SU-DHL-6 (cell line): ENCODE measurements around the gene EFCAB13.

Source experiments
- H2AFZ ChIP-seq: fragments of 200-600 bp; sonication (generic); 2 replicates; pipeline ENCODE4 v1.6.1; 2014; ENCODE audit warnings: low read depth, mild to moderate bottlenecking, moderate library complexity, mixed read lengths, antibody characterized with exemption, low read length; ENCODE audit not compliant: severe bottlenecking
- H3F3A ChIP-seq: fragments of 200-600 bp; shearing (Covaris generic); 2 replicates; pipeline ENCODE4 v1.6.0; 2016; ENCODE audit warnings: antibody characterized with exemption, mild to moderate bottlenecking; ENCODE audit not compliant: insufficient read depth
- H3K27ac ChIP-seq: fragments of 200-600 bp; sonication (generic); 2 replicates; pipeline ENCODE4 v1.5.1; 2016; ENCODE audit warnings: low read depth, mild to moderate bottlenecking, low read length, moderate library complexity, mixed read lengths
- H3K27me3 ChIP-seq: fragments of 200-600 bp; sonication (generic), shearing (Covaris generic); 2 replicates; pipeline ENCODE4 v1.6.0; 2014; ENCODE audit warnings: mild to moderate bottlenecking, low read length
- H3K36me3 ChIP-seq: fragments of 200-600 bp; sonication (generic); 2 replicates; pipeline ENCODE4 v1.6.1; 2014; ENCODE audit warnings: mild to moderate bottlenecking, low read length, mixed read lengths
- H3K4me2 ChIP-seq: fragments of 300-600, 200-600 bp; shearing (Covaris generic), sonication (generic); 2 replicates; pipeline ENCODE4 v1.6.0; 2014; ENCODE audit warnings: low read length, low read depth, mild to moderate bottlenecking; ENCODE audit not compliant: poor library complexity, severe bottlenecking
- H3K4me3 ChIP-seq: fragments of 200-600 bp; sonication (generic); 2 replicates; pipeline ENCODE4 v1.5.1; 2014; ENCODE audit warnings: antibody characterized with exemption, low read length, mild to moderate bottlenecking, mixed read lengths; ENCODE audit not compliant: insufficient read depth, poor library complexity, severe bottlenecking
- H3K79me2 ChIP-seq: fragments of 200-600 bp; sonication (generic); 2 replicates; pipeline ENCODE4 v1.6.1; 2014; ENCODE audit warnings: mild to moderate bottlenecking, low read length, moderate library complexity; ENCODE audit not compliant: insufficient read depth
- H3K9ac ChIP-seq: fragments of 200-600 bp; sonication (generic); 2 replicates; pipeline ENCODE4 v1.7.0; 2014; ENCODE audit warnings: mild to moderate bottlenecking, low read length
- H3K9me2 ChIP-seq: fragments of 200-600 bp; sonication (generic); replicated peaks from 2 replicates; pipeline ENCODE4 v1.6.1; 2014; ENCODE audit warnings: low read length; ENCODE audit not compliant: insufficient read depth
- H3K9me3 ChIP-seq: fragments of 200-600 bp; sonication (generic); 2 replicates; pipeline ENCODE4 v1.6.1; 2014; ENCODE audit warnings: low read length, mixed read lengths; ENCODE audit not compliant: insufficient read depth
- H4K20me1 ChIP-seq: fragments of 200-600 bp; sonication (generic); 2 replicates; pipeline ENCODE4 v1.6.1; 2014; ENCODE audit warnings: low read depth, mild to moderate bottlenecking, antibody characterized with exemption, low read length, moderate library complexity, mixed read lengths
- EZH2phosphoT487 ChIP-seq: fragments of 200-600 bp; sonication (generic), shearing (Covaris generic); conservative IDR thresholded peaks from 2 replicates; pipeline ENCODE4 v1.6.1; 2018; ENCODE audit warnings: mild to moderate bottlenecking, antibody characterized with exemption, low read length, moderate library complexity, mixed read lengths
- TF ChIP-seq, protein P1 (sequence below): fragments of 200-600 bp; sonication (generic); IDR thresholded peaks from one replicate; pipeline ENCODE4 v1.5.1; 2017; ENCODE audit warnings: antibody characterized with exemption, mild to moderate bottlenecking, low read length, moderate library complexity; ENCODE audit not compliant: insufficient read depth, poor library complexity, severe bottlenecking

EFCAB13 gene

DNA sequence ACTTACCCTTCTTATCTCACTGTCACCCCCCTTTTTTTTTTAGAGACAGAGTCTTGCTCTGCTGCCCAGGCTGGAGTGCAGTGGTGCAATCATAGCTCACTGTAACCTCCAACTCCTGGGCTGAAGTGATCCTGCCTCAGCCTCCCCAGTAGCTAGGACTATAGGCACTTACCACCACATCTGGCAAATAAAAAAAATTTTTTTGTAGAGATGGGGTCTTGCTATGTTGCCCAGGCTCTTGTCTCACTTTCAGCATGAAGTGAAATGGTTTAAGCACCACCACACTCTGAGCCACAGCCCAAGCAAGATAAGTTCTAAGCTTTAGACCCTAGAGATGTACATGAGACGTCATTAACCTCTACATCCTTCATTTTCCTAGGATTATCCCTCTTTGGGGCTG, 34.5 kb upstream of the EFCAB13 start:
- no peak for TF ChIP-seq EZH2phosphoT487
- TF ChIP-seq, protein P1, sequence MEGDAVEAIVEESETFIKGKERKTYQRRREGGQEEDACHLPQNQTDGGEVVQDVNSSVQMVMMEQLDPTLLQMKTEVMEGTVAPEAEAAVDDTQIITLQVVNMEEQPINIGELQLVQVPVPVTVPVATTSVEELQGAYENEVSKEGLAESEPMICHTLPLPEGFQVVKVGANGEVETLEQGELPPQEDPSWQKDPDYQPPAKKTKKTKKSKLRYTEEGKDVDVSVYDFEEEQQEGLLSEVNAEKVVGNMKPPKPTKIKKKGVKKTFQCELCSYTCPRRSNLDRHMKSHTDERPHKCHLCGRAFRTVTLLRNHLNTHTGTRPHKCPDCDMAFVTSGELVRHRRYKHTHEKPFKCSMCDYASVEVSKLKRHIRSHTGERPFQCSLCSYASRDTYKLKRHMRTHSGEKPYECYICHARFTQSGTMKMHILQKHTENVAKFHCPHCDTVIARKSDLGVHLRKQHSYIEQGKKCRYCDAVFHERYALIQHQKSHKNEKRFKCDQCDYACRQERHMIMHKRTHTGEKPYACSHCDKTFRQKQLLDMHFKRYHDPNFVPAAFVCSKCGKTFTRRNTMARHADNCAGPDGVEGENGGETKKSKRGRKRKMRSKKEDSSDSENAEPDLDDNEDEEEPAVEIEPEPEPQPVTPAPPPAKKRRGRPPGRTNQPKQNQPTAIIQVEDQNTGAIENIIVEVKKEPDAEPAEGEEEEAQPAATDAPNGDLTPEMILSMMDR, result no peak
- no peaks in the 10 kb centered on the region for H4K20me1 ChIP-seq
- no peaks in the 10 kb centered on the region for H3K9me3 ChIP-seq
- no peaks in the 10 kb centered on the region for H3K27me3 ChIP-seq
- H3K9ac ChIP-seq, result no peak overlapping the region
- no peaks in the 10 kb centered on the region for H3K36me3 ChIP-seq
- H3K79me2 ChIP-seq, result no peaks in the 10 kb centered on the region
- no peak overlapping the region for H3K4me2 ChIP-seq
- H3K4me3 ChIP-seq, result no peak overlapping the region
- no peaks in the 10 kb centered on the region for H3F3A ChIP-seq
- no peak overlapping the region for H3K27ac ChIP-seq
- no peak overlapping the region for H2AFZ ChIP-seq
- no peaks in the 10 kb centered on the region for H3K9me2 ChIP-seq

DNA sequence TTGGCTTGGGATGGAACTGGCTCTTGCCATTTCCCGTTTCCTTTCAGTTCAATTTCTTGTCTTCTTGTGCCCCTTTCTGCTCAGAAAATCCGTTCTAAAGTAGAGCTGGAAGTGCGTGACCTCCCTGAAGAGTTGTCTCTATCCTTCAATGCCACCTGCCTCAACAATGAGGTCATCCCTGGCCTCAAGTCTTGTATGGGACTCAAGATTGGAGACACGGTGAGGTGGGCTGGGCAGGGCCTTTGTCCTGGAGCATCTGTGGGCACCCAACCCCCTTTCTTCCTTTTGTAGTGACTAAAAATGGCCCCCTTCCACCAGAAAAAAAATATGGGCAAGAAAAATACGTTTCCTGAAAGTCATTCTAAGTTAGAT, 32.9 kb upstream of the EFCAB13 start:
- H3K4me3 ChIP-seq, result no peak overlapping the region
- TF ChIP-seq, protein P1, result no peak
- TF ChIP-seq EZH2phosphoT487, result no peak
- no peak overlapping the region for H3K27ac ChIP-seq
- no peaks in the 10 kb centered on the region for H3K27me3 ChIP-seq
- no peaks in the 10 kb centered on the region for H3F3A ChIP-seq
- no peak overlapping the region for H3K4me2 ChIP-seq
- H3K36me3 ChIP-seq, result no peaks in the 10 kb centered on the region
- H3K79me2 ChIP-seq, result no peaks in the 10 kb centered on the region
- no peak overlapping the region for H2AFZ ChIP-seq
- H3K9ac ChIP-seq, result no peak overlapping the region
- H3K9me3 ChIP-seq, result no peaks in the 10 kb centered on the region
- H3K9me2 ChIP-seq, result no peaks in the 10 kb centered on the region
- H4K20me1 ChIP-seq, result no peaks in the 10 kb centered on the region

DNA sequence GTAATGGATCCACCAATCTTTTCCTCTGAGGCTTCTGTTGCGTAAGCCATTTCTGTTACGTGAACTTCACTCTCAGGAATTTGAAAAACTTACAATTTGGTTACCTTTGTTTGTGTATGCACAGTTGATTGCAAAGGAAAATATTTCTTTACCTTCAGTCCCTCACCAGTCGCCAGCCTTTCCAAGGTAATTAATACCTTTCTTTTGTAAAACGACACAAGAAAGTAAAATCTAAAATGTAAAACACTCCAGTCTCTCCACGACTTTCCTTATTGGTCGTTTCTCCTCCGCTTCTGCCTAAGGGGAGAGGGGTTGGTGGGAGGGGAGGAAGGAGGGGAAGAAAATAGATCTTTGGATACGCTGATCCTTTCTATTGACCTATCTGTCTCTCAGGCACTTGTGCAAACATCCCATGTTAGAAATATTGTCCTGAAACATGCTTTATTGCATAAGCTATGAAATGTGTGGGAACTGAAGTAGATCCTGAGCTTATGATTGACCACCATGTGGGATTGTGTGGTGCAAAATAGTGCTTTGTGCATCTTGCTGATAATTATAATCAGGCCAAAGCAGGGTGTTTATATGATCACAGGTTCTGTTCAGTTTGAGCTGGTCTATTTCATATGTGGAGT, 32.4 kb upstream of the EFCAB13 start:
- H3K27me3 ChIP-seq, result no peaks in the 10 kb centered on the region
- no peaks in the 10 kb centered on the region for H3F3A ChIP-seq
- no peak overlapping the region for H2AFZ ChIP-seq
- H3K9me3 ChIP-seq, result no peaks in the 10 kb centered on the region
- H3K4me3 ChIP-seq, result no peak overlapping the region
- no peak overlapping the region for H3K9ac ChIP-seq
- H4K20me1 ChIP-seq, result no peaks in the 10 kb centered on the region
- no peak overlapping the region for H3K27ac ChIP-seq
- H3K36me3 ChIP-seq, result no peaks in the 10 kb centered on the region
- no peaks in the 10 kb centered on the region for H3K9me2 ChIP-seq
- TF ChIP-seq, protein P1, result no peak
- TF ChIP-seq EZH2phosphoT487, result no peak
- no peaks in the 10 kb centered on the region for H3K79me2 ChIP-seq
- H3K4me2 ChIP-seq, result no peak overlapping the region
